ENCODE results near the gene KCNMA1.

KCNMA1 gene

GRCh38 chr10:77310288-77310840, 327.2 kb downstream of the KCNMA1 start:
- no peak for DNase-seq

GRCh38 chr10:77309509-77309908, 328.1 kb downstream of the KCNMA1 start:
- DNase-seq = peak in 12 of 56 donors; percentile 3 to 37 (median 15)

GRCh38 chr10:77309092-77309491, 328.5 kb downstream of the KCNMA1 start:
- DNase-seq = no peak

DNA sequence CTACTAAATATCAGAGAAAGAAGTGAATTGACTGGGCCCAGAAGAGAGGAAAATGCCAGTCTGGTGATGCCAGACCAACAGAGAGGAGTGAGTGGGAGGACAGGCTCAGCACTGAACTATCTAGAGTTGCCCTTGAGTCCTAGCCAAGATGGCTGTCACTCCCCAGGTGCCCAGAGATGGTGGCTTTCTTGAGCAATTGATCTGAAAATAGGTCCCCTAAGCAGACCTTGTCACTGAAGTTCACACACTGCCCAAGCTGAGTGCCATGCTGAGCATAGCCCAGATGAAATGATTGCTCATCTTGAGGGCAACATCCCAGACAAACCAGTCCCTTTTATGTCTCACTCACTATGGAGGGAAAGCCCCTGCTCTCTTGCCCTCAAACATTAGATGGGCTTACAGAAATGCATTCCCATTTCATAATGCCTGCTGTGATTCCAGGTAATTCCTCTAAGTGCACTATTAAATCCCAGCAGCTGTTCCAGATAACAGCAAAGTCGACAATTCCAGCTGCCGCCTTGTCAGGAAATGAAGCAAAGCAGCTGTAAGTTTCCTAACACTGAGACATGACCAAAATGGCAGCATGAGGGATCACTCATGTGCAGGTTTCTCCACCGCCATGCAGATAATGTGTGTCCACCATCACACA, 329.4 kb downstream of the KCNMA1 start:
- no peak for DNase-seq

DNA sequence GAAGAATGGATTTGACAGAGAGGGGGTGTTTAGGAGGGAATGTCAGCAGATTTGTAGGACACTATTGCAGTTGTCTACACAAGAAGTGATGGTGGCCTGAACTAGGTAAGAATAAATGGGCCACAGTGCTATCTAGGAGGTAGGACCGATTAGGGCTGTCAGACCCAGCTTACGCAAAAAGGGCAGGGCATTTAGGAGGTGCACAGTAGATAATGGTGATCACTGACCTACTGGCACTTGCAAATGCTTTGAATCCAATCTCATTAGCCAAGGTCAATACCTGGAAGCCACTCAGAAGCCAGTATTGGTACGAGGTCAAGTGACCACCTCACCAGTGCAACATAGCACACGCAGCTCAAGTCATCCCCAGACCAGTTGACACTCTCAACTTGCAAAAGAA, 330.9 kb downstream of the KCNMA1 start:
- DNase-seq = no peak

DNA sequence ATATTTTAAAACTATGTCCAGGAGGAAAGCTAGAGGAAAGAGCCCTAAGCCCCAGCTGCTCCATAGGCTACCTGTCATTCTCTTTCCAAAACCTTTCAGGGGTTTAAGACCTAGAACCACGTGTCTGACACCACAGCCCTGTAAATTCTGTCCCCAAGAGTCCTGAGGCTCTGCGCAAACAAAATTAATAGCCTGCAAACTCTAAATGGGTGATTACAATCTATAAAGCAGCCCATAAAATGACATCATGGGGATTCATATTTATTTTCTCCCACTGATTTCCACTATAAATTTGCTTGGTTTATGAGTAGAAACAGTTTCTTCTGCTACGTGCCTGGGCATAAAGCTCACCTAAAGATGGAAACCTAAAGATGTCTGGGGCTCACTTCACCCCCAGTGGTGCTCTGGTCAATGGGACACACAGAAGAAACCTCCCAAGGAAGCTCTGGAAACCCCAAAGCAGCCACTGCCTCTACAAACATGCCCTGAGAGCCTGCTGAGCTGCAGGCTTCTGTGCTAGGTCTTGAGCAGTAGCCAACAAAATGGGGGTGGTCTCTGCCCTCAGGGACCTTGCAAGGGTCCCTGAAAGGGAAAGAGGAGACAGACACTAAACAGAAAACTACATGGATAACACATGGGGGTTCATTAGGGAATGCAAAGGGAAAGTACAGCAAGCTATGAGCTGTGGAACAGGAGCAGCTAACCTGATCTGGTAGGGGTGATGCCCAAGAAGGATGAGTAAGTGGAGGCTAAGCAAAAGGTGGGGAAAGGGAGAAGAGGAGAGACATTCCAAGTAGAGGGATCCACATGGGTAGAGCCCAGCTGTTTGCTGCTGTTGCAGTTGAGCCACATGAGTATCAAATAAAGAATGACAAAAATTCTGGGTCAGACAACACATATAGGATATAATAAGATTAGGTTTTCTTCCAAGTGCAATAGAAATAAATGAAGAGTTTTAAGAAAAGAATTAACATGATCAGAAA, 331.7 kb downstream of the KCNMA1 start:
- no peak for DNase-seq

- DNase-seq = no peak
Observed at GRCh38 chr10:77304192-77304591, 333.4 kb downstream of the KCNMA1 start.

DNA sequence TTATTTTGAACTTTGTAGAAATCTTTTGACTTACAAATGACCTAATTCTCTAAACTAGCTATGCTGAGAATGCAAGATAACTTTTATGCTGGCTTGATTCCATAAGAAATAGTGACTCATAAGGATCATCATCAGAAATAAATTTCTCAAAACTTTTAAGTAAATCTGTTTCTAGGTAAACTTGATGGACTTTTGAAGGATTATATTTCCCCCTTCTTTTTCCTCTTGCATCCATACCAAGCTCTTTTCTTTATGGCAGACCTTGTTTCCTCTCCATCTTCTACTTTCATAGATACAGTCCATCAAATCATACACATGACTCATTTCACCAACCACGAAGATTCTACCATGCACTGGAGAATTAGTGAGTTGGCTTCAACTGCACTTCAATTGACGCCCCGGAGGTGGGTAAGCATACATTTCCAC, 336.3 kb downstream of the KCNMA1 start:
- DNase-seq = no peak

GRCh38 chr10:77300682-77301302, 336.8 kb downstream of the KCNMA1 start:
- no peak for DNase-seq

DNA sequence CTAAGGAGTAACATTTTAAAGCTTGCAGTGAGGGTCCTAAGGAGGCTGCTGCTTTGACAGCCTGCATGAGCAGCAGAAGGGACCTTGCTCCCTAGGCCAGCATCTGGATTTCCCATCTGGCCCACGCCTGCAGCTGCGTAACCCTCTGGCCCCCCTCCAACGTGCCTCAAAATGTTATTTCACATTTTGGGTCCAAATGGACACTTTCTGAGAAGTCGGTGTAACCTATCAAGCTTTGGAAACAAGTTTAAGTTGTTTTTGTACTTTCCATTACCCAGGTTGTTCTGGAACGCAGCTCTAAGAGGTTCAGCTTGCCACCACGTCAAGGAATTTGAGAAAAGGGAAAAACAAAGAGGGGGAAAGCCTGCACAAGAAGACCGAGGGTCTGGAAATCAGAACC, 338.3 kb downstream of the KCNMA1 start:
- no peak for DNase-seq

DNA sequence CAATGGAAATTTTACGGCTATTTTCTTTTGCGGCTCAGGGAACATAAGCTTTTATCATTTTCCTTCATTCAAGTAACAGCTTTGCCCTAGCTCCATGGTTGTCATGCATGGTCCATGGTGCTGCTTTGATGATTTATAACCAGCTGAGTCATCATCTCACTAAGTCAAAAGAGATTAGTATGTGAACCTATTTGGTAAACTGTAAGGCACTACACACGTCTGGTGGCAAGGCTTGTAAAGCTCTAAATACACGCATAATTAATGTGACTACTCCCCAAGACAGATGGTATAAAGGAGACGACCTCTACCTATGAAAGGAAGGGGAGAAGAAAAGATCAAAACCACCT, 340.2 kb downstream of the KCNMA1 start:
- DNase-seq = no peak

GRCh38 chr10:77296534-77297392, 340.8 kb downstream of the KCNMA1 start:
- no peak for DNase-seq

DNA sequence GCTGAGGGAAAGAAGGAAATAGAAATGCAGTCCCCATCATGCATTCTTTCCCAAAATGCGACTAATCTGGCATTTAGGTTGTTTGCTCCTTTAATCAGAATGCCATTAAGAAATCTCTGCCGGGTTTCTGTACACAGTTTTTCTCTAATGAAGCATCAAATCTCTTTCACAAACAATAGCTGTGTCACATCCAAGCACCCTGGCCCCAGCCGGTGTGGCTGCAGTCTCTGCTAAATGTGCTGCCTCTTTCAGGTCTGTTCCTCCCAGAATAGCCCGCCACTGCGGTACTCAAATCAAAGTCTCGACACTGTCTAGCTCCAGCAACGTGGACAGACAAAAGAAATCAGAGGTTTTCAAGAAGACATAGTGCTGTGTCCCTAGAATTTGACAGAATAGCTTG, 343.8 kb downstream of the KCNMA1 start:
- DNase-seq = no peak

GRCh38 chr10:77293347-77293746, 344.3 kb downstream of the KCNMA1 start:
- DNase-seq = no peak

- DNase-seq = no peak
Observed at GRCh38 chr10:77291596-77292505, 345.8 kb downstream of the KCNMA1 start.

DNA sequence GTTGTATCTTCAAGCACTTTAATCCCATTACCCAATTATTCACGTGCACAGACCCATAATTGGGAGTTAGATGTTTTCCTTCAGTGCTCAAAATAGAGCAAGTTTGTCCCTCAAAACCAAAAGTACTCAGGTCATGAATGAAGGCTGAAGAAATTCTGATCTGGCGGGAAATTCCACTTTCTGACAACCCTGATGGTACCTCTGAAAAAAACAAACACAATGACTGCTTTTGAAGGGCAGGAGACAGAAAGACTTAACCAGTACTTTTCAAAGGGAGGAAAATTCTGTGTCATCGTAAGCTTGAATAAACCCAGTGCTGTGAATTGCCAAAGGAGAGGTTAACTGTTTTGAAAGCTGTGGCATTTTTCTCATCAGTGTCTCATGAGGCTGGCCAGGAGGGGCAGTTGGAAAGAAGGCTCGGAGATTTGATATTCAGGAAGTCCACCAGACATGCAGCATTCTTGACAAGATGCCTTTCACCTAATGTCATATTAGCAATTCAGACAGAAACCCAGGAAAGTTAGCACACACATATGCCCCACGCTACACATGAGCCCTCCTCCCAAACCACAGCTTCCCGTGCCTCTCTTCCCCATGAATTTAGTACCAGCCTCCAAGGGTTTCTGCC, 347.0 kb downstream of the KCNMA1 start:
- DNase-seq = no peak

- no peak for DNase-seq
Observed at GRCh38 chr10:77289790-77290189, 347.8 kb downstream of the KCNMA1 start.

DNA sequence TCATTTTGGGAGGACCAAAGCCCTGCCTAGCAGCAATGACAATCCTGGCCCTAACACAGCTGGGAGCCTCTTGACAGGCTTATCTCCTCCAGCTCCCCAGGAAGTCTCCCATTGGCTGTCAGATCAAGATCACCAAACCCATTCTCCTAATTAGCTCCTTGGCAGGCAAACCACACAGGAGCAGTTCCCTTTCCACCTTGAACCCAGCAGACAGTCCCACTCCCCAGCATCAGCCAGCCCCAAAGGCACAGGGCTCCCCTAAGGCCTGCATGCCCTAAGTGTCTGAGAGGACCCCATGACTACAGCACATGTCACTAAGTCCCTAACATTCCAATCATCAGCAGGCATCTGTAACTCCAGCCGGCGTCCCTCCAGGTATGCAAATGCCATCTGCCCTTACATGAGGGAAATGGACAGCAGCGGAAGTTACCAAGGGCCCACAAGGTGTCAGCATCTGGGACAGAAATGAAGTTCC, 348.5 kb downstream of the KCNMA1 start:
- no peak for DNase-seq

DNA sequence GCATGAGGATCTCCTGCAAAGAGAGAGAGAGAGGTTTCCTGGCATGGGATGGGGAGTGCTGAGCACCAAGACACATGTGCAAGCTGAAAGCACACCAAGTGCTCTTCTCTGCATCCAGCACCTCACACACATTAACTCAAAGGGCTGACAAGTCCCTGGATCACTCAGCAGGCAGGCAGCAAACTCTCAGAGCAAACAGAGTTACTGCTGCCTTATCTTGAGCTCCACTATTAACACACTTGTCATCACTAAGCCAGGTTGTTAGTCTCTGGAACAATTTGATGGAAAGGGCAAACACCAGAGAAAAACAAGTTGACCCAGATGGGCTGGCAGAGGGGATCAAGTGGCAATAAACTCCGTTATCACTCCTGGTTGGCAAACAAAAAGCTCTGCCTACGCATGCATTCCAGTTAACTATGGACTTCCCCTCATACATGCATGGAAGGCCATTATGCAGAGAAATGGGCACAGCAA, 349.9 kb downstream of the KCNMA1 start:
- DNase-seq = no peak
